ENCODE data around the gene BEX3.
A peak's percentile ranks its signal among the peaks of the same experiment; 100 is the strongest.

BEX3 gene

DNA sequence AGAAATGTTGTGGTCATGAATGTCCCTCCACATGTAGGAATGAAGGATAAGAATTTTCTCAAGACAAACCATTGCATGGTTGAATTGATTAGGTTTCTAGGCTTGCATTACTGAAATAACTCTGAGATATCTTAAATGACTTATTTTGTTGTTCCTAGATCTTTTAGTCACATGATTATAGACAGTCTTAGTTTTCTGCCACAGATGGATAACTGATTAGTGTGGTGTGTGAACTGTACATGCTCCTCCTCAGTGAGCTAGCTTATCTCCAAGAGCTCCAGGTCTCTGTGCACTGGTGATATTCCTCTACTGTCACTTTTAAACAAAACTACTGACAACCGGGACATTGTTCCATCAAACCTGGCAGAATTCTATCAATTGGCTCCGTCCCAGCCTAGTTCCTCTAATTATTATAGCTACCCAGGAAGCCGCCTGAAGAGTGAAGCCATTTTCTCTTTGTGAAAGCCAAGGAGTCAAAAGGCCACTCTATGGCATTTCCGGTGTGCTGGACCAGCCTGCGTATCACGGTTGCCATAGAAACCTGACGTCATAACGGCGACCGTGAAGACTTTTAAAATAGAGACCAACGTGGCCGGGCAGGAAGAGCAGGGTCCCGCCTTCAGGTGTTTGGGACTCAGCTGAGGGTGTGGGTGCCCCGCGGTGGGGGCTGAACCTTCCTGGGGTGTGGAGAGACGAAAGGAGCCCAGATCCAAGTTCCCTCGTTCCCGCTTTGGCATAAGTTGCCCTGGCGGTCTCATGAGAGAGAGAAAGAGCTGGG lies 28.1 kb downstream of the BEX3 start:
- POLR2A ChIA-PET: interaction anchor here (0.5 to 1.8 kb wide), 4 partner anchors 14 to 48 kb away, joined by 3 to 7 read pairs (median 4); partner anchors contain the start of genes BEX3 and TCEAL9
- Histone ChIP-seq H3K4me3 (ENCODE audit: low read depth, low read length) (peak overlapping the region; percentile 62), H3K9me3 (ENCODE audit: control insufficient read depth, insufficient read depth, low read depth, low read length) (no peaks in the 10 kb centered on the region), H3K4me1 (ENCODE audit: control insufficient read depth, insufficient read depth, low read length) (no peaks in the 10 kb centered on the region), H3K27ac (ENCODE audit: extremely low read depth, low read depth, low read length) (no peak overlapping the region), H3K36me3 (ENCODE audit: control insufficient read depth in 2 of 2, insufficient read depth in 1 of 2, low read length in 2 of 2) (no peaks in the 10 kb centered on the region)
- CTCF ChIA-PET: interaction anchor here (1.4 kb wide), 1 partner anchor 193 kb away, joined by 4 read pairs; no protein-coding TSS in a partner anchor
- TF ChIP-seq SETDB1 (IDR thresholded peaks at IDR 0.05; ENCODE audit: insufficient read length, low read length) (peak; percentile 16), ZBTB17 (tag by site-specific recombination; IDR thresholded peaks at IDR 0.05) (peak; percentile 15; the same call in 1 of the 2 replicates), ZNF221 (tag by site-specific recombination; IDR thresholded peaks at IDR 0.05; ENCODE audit: borderline replicate concordance) (no peak), ZNF600 (tag by site-specific recombination; IDR thresholded peaks at IDR 0.05) (peak; percentile 58; the same call in 1 of the 2 replicates), SP7 (tag by site-specific recombination; IDR thresholded peaks at IDR 0.05) (no peak), ZNF518A (tag by site-specific recombination; conservative IDR thresholded peaks at IDR 0.05; ENCODE audit: low read depth) (peak; percentile 76), ZNF792 (tag by site-specific recombination; IDR thresholded peaks at IDR 0.05) (no peak), SP2 (tag by site-specific recombination; IDR thresholded peaks at IDR 0.05) (peak; percentile 28), INSM2 (tag by site-specific recombination; IDR thresholded peaks at IDR 0.05) (no peak), ZNF433 (tag by site-specific recombination; IDR thresholded peaks at IDR 0.05; ENCODE audit: low read depth) (no peak), GLIS1 (tag by site-specific recombination; IDR thresholded peaks at IDR 0.05) (peak; percentile 39), REPIN1 (tag by site-specific recombination; IDR thresholded peaks at IDR 0.05; ENCODE audit: low read depth) (no peak), TCF7L2 (IDR thresholded peaks at IDR 0.05; ENCODE audit: borderline replicate concordance, low read depth, low read length) (no peak), HOXC10 (CRISPR knock-in tag; IDR thresholded peaks at IDR 0.05) (no peak), ZNF830 (tag by site-specific recombination; IDR thresholded peaks at IDR 0.05; ENCODE audit: low read depth) (no peak), ZNF132 (tag by site-specific recombination; IDR thresholded peaks at IDR 0.05; ENCODE audit: borderline replicate concordance) (no peak), KLF9 (tag by site-specific recombination; IDR thresholded peaks at IDR 0.05; ENCODE audit: low read depth) (no peak), ZNF133 (tag by site-specific recombination; IDR thresholded peaks at IDR 0.05) (no peak), EGR2 (tag by site-specific recombination; IDR thresholded peaks at IDR 0.05; ENCODE audit: low read depth) (no peak), ZFP37 (tag by site-specific recombination; IDR thresholded peaks at IDR 0.05) (no peak), ZNF548 (tag by site-specific recombination; IDR thresholded peaks at IDR 0.05) (no peak), ZNF629 (tag by site-specific recombination; IDR thresholded peaks at IDR 0.05) (peak; percentile 90)
- TF ChIP-seq, protein P1, sequence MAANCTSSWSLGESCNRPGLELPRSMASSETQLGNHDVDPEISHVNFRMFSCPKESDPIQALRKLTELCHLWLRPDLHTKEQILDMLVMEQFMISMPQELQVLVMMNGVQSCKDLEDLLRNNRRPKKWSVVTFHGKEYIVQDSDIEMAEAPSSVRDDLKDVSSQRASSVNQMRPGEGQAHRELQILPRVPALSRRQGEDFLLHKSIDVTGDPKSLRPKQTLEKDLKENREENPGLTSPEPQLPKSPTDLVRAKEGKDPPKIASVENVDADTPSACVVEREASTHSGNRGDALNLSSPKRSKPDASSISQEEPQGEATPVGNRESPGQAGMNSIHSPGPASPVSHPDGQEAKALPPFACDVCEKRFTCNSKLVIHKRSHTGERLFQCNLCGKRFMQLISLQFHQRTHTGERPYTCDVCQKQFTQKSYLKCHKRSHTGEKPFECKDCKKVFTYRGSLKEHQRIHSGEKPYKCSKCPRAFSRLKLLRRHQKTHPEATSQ (tag by site-specific recombination; IDR thresholded peaks at IDR 0.05): no peak
- TF ChIP-seq, protein P2, sequence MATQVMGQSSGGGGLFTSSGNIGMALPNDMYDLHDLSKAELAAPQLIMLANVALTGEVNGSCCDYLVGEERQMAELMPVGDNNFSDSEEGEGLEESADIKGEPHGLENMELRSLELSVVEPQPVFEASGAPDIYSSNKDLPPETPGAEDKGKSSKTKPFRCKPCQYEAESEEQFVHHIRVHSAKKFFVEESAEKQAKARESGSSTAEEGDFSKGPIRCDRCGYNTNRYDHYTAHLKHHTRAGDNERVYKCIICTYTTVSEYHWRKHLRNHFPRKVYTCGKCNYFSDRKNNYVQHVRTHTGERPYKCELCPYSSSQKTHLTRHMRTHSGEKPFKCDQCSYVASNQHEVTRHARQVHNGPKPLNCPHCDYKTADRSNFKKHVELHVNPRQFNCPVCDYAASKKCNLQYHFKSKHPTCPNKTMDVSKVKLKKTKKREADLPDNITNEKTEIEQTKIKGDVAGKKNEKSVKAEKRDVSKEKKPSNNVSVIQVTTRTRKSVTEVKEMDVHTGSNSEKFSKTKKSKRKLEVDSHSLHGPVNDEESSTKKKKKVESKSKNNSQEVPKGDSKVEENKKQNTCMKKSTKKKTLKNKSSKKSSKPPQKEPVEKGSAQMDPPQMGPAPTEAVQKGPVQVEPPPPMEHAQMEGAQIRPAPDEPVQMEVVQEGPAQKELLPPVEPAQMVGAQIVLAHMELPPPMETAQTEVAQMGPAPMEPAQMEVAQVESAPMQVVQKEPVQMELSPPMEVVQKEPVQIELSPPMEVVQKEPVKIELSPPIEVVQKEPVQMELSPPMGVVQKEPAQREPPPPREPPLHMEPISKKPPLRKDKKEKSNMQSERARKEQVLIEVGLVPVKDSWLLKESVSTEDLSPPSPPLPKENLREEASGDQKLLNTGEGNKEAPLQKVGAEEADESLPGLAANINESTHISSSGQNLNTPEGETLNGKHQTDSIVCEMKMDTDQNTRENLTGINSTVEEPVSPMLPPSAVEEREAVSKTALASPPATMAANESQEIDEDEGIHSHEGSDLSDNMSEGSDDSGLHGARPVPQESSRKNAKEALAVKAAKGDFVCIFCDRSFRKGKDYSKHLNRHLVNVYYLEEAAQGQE (tag by site-specific recombination; IDR thresholded peaks at IDR 0.05): 0 out of 2 replicates have a peak, but pooled peaks have one; percentile 62

All from HEK293 (cell line).